Ectodermal cell (in vitro differentiated cells): ENCODE data around the gene JPH2.

Experiments used
- H3K27ac ChIP-seq: 2 replicates; pipeline ENCODE4 v1.7.0; 2013; ENCODE audit warnings: mild to moderate bottlenecking, low read depth, low read length; ENCODE audit not compliant: insufficient read depth, poor library complexity, severe bottlenecking
- H3K27me3 ChIP-seq: 2 replicates; pipeline ENCODE4 v1.7.0; 2013; ENCODE audit warnings: mild to moderate bottlenecking, low read length; ENCODE audit not compliant: insufficient read depth, control insufficient read depth, poor library complexity, severe bottlenecking
- H3K36me3 ChIP-seq: one replicate; pipeline ENCODE4 v1.7.0; 2013; ENCODE audit warnings: low read length; ENCODE audit not compliant: control insufficient read depth, insufficient read depth
- H3K4me1 ChIP-seq: one replicate; pipeline ENCODE4 v1.7.0; 2013; ENCODE audit warnings: low read length; ENCODE audit not compliant: control insufficient read depth, insufficient read depth
- H3K4me3 ChIP-seq: 2 replicates; pipeline ENCODE4 v1.7.0; 2013; ENCODE audit warnings: low read depth, low read length, control low read depth; ENCODE audit not compliant: insufficient read depth
- H3K9me3 ChIP-seq: 2 replicates; pipeline ENCODE4 v1.7.0; 2013; ENCODE audit warnings: mild to moderate bottlenecking, low read length, moderate library complexity; ENCODE audit not compliant: control insufficient read depth
- WGBS, 2 experiments: methylation state at CpG; one replicate each; pipeline ENCODE4 v1.1.7; 2013; ENCODE audit warnings: missing lambda C conversion rate in 2 of 2; 5-methylcytosine and 5-hydroxymethylcytosine counted together

Gene JPH2

GRCh38 chr20:44176833-44177534, 10.0 kb downstream of the JPH2 start:
- Histone ChIP-seq H3K27ac (no peak overlapping the region), H3K9me3 (no peaks in the 10 kb centered on the region), H3K4me1 (peaks cover 17% of the 10 kb centered on the region), H3K36me3 (no peaks in the 10 kb centered on the region), H3K4me3 (no peak overlapping the region), H3K27me3 (no peaks in the 10 kb centered on the region)
- whole genome bisulfite sequencing, 2 experiments = 88 to 91% methylated on average over 14 of the region's 14 CpGs

DNA sequence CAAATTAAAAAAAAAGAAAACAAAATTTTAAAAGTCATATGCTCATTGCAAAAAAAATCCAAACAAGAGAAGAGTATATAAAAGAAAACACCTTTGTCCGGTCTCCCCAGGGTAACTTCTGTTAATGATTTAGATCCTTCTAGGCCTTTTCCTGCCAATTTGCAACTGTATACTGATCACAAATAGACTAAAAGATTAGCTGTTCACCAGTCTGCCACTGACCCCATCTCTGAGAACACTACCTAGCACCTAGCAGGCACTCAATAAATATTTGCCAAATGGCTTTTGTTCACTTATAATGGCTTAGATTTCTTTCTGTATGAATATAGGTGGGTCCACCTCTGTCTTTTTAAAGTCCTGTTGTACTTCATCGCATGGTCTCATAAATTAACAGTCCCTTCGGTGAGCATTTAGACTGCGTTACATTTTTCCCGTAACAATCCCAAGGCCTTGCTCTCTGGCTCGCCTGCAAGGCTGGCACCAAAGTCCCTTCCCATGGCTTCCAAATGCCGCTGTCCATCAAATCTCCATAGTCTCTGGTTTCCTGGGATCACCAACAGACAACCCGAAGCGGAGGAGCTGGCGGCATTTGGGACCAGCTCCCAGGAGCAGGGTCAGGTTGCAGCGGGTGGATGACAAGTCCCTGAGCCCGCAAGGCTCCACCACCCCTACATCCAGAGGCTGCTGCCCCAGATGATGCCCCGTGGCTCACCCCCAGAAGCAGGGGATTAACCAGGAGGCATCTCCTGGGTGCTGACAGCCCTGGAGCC, 11.8 kb downstream of the JPH2 start:
- WGBS, 2 experiments = 94 to 95% methylated on average over 13 of the region's 13 CpGs
- H3K4me3 ChIP-seq = no peak overlapping the region
- H3K4me1 ChIP-seq = no peaks in the 10 kb centered on the region
- no peak overlapping the region for H3K27ac ChIP-seq
- H3K36me3 ChIP-seq = no peaks in the 10 kb centered on the region
- H3K9me3 ChIP-seq = no peaks in the 10 kb centered on the region
- no peaks in the 10 kb centered on the region for H3K27me3 ChIP-seq

DNA sequence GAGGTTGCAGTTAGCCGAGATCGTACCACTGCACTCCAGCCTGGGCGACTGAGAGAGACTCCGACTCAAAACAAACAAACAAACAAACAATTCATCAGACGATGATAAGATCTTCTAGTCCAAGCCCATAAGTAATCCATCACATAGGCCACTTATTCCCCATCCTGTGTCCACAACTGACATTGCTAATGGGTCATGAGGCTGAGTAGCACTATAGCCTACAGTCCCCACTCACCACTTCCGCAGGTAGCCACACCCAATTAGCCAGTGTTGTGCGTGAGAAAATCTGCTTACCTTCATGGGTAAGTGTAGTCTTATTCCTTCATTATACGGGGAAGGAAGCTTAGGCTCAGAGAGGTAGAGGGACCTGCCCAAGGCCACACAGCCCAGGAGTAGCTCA, 13.1 kb downstream of the JPH2 start:
- no peaks in the 10 kb centered on the region for H3K4me1 ChIP-seq
- no peak overlapping the region for H3K27ac ChIP-seq
- H3K36me3 ChIP-seq = no peaks in the 10 kb centered on the region
- 87 to 89% methylated on average over 8 of the region's 8 CpGs for WGBS, 2 experiments
- no peak overlapping the region for H3K4me3 ChIP-seq
- no peaks in the 10 kb centered on the region for H3K27me3 ChIP-seq
- H3K9me3 ChIP-seq = no peaks in the 10 kb centered on the region

GRCh38 chr20:44173116-44173515, 13.9 kb downstream of the JPH2 start:
- Histone ChIP-seq H3K4me3 (no peak overlapping the region), H3K27ac (no peak overlapping the region), H3K27me3 (no peaks in the 10 kb centered on the region), H3K36me3 (no peaks in the 10 kb centered on the region), H3K9me3 (no peaks in the 10 kb centered on the region), H3K4me1 (no peaks in the 10 kb centered on the region)
- WGBS, 2 experiments = 89 to 91% methylated on average over 5 of the region's 5 CpGs

GRCh38 chr20:44172572-44172950, 14.4 kb downstream of the JPH2 start:
- H3K36me3 ChIP-seq = no peaks in the 10 kb centered on the region
- no peaks in the 10 kb centered on the region for H3K4me1 ChIP-seq
- no peaks in the 10 kb centered on the region for H3K9me3 ChIP-seq
- 93 to 95% methylated on average over 1 to 2 of the region's 2 CpGs for WGBS, 2 experiments
- no peaks in the 10 kb centered on the region for H3K27me3 ChIP-seq
- no peak overlapping the region for H3K27ac ChIP-seq
- no peak overlapping the region for H3K4me3 ChIP-seq

- Histone ChIP-seq H3K9me3 (no peaks in the 10 kb centered on the region), H3K4me3 (no peak overlapping the region), H3K27ac (no peak overlapping the region), H3K4me1 (no peaks in the 10 kb centered on the region), H3K36me3 (no peaks in the 10 kb centered on the region), H3K27me3 (no peaks in the 10 kb centered on the region)
- 83 to 84% methylated on average over 6 of the region's 6 CpGs for WGBS, 2 experiments
Measured at GRCh38 chr20:44171775-44172571, 15.0 kb downstream of the JPH2 start.

DNA sequence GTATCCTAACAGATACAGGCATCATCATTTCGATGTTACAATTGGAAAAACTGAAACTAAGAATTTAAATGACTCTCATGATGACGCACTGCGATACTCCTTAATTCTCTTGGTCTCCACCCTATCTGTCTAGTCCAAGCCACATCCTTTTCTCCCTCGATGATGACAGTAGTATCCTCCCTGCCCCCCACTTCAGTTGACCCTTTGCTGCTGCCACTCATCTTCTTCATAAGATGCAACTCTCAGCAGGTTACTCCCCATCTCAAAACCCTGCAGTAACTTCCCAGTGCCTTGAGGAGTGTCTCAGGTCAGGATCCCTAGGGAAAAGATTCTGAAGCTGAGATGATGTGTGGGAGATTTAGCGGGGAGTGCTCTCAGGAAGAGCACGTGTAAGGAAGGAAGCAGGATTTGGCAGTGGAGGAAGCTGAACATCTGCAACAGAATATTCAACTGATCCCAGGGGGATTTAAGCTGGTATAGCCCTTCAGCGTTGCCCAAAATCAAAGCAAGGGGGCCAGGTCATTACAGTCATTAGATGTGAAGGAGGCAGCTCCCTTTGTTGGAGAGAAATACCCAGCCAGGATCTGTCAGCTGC, 16.1 kb downstream of the JPH2 start:
- no peak overlapping the region for H3K4me3 ChIP-seq
- no peaks in the 10 kb centered on the region for H3K27me3 ChIP-seq
- H3K27ac ChIP-seq = no peak overlapping the region
- no peaks in the 10 kb centered on the region for H3K36me3 ChIP-seq
- H3K9me3 ChIP-seq = no peaks in the 10 kb centered on the region
- H3K4me1 ChIP-seq = peaks cover 9% of the 10 kb centered on the region
- WGBS, 2 experiments = 89 to 90% methylated on average over 7 of the region's 7 CpGs

DNA sequence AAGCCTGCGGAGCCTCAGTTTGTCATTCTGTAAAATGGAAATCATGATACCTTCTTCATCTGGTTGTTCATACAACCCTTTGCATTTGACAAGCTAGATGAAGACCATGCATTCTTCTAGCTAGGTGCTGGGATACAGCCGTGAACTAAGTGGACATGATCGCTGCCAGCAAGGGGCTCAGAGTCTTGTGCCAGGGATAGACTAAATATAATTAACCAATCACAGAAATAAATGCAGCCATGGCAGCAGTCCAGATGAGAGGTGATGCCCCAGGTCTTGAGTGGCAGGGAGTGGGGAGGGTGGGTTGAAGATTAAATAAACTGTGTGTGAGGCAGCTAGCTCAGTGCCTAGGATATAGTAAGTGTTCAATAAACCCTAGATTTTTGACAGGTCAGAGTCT, 19.3 kb downstream of the JPH2 start:
- H3K4me1 ChIP-seq = peaks cover 15% of the 10 kb centered on the region
- 91 to 98% methylated on average over 3 of the region's 3 CpGs for WGBS, 2 experiments

DNA sequence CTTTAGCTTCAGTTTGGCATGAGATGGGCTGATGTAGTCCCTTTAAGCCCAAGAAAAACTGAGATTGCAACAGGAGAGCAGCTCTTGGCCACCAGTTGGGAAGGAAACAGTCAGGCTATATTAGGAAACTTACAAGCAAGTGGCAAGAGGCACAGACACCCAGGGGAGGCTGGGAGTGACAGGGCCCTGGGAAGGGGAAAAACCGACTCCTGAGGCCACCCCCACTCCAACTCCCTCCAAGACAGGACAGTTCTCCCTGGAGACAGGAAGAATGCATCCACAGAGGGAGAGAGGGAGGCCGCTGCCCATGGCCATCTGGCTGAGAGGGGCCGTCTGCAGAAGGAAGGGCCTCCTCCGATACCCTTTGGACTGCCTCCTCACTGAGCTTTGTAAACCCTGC, 20.5 kb downstream of the JPH2 start:
- H3K4me3 ChIP-seq = no peak overlapping the region

More for the DNA sequence above, 19.3 kb downstream of the JPH2 start:
- no peaks in the 10 kb centered on the region for H3K9me3 ChIP-seq
- H3K27ac ChIP-seq = no peak overlapping the region
- no peaks in the 10 kb centered on the region for H3K36me3 ChIP-seq
- no peaks in the 10 kb centered on the region for H3K27me3 ChIP-seq
- H3K4me3 ChIP-seq = no peak overlapping the region

DNA sequence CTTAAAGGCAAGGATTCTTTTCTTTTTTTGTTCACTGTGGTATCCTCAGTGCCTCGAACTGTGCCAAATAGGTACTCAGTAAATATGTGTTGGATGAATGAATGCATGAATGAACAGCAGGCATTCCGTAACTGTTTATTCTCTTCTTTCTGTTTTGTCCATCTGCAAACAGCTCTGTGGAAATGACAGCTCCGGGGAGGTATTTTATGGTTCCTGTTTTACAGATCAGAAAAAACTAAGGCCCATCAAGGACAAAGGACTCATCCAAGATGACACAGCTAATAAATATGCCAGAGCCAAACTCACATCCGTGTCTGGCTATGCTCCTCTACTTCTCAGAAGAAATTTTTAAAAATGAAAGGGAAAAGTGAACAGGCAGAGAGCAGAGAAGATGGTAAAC, 21.0 kb downstream of the JPH2 start:
- WGBS, 2 experiments = 89 to 91% methylated on average over 3 to 4 of the region's 4 CpGs
- Histone ChIP-seq H3K9me3 (no peaks in the 10 kb centered on the region), H3K4me3 (no peak overlapping the region), H3K27me3 (no peaks in the 10 kb centered on the region), H3K27ac (no peak overlapping the region), H3K4me1 (peaks cover 15% of the 10 kb centered on the region), H3K36me3 (no peaks in the 10 kb centered on the region)

More for the DNA sequence above, 20.5 kb downstream of the JPH2 start:
- Histone ChIP-seq H3K4me1 (peaks cover 15% of the 10 kb centered on the region), H3K27me3 (no peaks in the 10 kb centered on the region), H3K27ac (no peak overlapping the region), H3K9me3 (no peaks in the 10 kb centered on the region), H3K36me3 (no peaks in the 10 kb centered on the region)
- 43 to 61% methylated on average over 4 of the region's 4 CpGs for WGBS, 2 experiments
